Measurements from ENCODE around the gene SPDEF.

The SPDEF gene

DNA sequence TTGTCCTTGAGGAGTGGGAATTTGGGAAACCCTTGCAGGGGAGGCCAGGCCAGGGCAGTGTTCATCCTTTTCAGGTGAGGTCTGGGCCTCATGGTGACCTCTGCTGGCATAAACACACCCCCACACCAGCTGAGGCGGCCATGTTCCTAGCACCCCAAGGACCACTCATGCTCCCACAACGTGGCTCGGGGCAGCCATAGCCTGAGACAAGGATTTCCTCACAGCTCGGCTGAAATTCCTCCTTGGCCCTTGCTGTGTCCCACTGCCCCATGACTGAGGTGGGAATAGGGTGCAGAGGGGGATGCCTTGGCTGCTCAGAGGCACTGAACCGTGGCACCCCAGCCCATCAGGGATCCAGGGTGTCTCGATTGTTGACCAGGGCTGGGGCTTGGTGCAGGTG, 27.3 kb upstream of the SPDEF start:
- no peak for FAIRE-seq

DNA sequence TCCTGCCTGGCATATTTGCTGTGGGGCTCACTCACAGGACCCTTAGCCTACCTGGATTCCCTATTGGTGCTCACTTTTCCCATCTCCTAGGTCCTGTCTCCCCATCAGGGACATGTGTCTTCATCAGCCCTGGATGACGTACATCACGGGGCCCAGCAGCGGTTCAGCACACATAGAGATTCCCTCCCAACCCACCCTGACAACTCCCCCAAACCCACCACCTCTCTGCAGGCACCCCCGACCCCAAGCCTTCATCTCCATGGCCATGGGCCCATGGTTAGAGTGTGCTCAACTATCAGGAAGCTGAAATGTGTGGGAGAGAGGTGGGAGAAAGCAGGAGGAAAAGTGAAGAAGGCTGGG, 25.4 kb upstream of the SPDEF start:
- no peak for FAIRE-seq

DNA sequence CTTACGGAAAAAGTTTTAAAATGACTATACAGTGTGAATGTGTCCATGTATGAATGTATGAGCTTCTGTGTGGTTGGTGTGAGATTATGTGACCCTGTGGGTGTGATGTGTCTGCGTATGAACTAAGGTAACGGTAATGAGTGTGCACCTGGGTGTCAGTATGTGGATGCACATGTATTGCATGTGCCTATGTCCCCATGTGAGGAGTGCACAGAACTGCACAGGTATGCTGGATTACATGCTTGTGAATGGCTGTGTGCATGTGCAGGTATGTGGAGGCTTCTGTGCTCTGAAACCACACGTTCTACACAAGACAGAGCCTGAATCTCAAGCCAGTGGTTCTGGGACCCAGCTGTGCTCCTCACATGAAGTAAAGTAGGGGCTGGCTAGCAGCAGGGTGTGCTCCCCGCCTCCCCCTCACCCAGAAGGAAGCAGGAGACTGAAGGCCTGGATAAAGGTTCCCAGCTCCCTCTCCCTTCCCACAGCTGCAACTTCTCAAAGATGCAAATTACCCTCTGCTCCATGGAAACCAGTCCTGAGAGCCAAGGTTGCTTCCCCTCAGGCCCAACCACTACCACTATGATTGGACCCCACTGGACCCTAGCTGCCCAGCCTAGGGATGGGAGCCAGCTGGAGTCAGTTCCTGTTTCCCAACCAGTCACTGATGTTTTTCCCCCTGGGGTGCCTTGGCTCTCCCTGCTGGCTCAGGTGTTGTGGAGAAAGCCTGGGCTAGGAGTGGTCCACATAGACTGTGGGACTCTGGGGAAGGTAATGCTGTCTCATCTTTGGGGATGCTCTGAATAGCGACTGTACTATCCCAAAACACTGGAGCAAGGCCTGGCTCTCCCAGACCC, 24.8 kb upstream of the SPDEF start:
- no peak for FAIRE-seq

DNA sequence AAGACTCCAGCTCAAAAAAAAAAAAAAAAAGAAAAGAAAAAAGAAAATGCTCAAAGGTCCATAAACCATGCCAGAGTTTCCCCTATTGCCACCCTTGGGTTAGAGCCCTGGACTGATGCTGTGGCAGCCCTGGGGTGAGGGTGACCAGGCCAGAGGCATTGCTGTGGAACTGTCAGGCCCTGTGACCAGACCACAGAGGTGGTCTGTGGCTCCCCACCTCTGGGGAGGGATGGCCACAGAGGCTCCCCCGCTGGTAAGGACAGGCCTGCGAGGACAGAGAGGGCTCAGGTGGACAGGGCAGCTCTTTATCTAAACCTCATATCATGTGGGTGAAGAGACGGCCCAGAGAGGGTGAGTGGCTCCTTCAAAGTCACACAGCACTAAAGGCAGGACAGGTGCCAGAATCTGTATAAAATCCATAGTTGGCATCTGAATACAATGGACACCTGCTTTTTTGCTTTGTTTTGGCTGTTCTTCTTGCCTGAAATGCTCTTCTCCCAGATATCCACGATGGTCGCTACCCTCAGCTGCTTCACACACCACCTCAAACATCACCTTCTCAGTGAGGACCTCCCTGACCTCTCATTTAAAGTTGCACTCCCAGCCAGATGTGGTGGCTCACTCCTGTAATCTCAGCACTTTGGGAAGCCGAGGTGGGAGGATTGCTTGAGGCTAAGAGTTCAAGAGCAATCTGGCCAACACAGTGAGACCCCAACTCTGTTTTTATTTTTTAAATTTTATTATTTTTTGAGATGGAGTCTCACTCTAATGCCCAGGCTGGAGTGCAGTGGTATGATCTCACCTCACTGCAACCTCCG, 22.5 kb upstream of the SPDEF start:
- FAIRE-seq: no peak

DNA sequence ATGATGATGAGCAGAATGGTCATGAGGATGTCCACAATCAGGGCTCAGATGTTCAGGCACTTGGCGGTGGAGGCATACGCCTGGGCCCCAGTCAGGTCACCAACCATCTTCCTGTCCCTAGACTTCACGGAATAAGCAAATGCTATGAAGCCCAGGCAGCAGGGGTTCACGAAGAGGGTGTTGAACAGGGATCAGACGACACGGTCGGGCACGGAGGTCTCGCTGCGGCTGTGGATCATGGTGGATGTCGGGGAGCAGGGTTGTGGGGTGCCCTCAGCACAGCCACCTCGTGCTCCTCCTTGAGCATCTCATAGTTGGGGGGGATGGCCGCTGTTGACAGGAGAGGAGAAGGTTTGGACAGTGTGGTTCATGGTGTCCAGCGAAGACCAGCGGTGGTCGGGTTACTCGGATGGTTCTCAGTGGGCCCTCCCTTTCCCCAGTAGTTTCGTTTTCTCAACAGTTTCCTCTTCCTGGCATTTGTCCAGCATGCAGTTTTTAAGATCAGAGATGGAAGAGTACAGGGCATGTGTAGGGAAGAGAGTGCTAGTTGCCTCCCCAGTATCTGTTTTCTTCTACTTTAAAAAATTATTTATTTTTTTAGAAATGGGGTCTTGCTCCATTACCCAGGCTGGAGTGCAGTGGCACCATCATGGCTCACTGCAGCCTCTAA, 20.3 kb upstream of the SPDEF start:
- FAIRE-seq: no peak

DNA sequence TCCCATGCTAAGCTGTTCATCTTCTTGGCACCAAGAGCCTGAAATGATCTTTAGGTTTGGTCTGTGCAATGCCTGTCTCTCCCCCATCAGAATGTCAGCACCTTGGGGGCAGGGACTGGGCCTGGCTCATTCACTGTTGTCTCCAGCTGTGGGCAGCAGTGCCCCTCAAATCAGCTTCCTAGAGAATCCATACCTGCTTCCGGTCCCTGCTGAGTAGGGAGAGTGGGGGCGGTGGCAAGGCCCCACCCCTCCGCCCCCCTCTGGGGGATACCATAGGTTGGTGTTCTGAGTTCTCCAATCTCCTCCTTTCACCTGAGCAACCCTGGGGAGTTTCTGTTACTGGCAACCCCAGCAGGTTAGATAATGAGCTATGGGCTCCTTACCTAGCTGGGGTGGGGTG, 19.2 kb upstream of the SPDEF start:
- FAIRE-seq: no peak

DNA sequence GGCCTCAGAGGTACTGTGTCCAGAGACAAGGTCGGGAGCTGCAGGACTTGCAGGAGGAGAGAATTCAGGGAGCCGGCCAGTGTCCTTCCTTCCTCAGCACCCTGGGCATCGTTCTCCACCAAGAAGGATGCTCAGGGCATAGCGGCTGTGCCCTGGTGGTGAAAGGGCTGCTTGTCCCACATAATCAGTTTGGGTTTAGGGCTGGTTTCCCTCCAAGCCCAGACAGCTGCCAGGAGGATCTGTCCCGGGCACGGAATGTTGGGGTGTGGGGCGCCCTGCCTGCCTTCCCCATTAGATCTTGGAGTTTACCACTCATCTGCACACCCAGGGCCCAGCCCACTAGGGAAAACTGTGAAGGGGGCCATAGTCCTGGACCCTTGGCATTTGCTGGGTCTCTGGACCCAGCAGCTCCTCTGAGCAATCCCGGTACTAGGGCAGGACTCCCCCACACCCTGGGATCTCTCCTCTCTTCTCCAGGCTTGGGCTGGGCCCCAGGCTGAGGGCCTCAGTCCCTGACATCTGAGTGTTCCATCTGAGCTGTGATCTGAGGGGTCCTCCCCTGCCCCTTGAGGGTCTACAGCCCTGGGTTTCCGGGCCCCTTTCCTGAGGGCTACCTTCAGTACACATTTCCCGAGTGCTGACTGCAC, 18.6 kb upstream of the SPDEF start:
- FAIRE-seq: no peak

DNA sequence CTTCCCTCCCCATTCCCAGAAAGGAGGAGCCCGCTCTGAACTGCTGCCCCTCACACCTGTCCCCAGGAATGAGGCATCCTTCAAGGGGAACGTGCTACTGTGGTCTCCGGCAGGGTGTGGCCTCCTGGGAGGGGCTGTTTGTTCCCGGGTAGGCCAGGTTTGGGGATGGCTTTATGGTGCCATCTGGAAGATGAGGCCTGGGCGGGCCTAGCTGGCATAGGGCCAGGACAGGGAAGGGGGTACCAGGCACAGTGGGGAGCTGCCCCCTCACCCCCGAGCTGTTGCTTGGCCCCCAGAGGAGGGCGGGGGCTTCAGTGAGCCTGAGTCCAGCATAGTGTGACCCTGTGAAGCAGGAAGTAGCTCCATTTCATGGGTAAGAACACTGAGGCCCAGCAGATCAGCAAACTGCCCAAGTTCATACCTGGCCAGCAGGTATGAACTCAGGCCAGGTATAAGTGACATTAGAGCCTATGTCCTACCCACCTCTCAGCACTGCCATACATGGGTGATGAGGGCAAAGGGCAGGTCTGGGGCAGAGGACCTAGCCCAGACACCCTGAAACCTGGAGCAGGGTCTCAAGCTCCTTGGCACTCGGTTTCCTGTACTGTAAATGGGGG, 17.5 kb upstream of the SPDEF start:
- no peak for FAIRE-seq

DNA sequence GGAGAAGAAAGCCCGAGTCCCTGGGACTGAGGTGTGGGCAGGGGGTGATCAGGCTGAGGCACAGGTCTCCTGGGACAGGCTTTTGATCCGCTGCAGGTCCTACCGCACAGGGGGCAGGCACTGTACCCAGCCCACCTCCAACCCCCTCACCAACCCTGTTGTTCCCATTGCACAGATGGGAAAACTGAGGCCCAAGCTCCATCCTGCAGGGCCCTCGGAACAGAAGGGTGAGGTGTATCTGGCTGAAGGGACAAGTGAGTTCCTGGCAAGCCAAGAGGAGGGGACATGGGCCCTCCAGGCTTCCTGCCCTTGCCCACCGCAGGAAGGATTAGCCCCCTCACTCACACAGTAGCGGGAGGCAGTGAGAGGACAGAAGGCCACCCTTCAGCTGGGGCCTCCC, 16.5 kb upstream of the SPDEF start:
- no peak for FAIRE-seq

DNA sequence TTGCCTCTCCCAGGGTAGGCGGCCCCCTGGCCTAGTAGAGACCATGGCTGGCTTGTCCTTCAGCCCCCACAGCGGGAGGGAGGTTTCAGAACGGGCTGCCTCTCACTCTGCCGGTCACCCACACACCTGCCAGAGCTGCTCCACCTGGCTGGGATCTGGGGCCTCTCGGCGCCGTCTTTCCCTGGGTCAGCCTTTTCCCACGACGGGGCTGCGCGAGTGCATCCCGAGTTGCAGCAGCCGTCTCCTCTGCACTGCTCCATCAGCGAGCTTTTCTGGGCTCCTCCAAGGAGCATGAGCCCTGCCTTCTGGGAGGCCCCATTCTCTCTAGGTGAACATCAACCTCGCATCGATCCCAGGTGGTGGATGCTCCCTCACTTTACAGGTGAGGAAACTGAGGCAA, 15.9 kb upstream of the SPDEF start:
- FAIRE-seq: no peak

DNA sequence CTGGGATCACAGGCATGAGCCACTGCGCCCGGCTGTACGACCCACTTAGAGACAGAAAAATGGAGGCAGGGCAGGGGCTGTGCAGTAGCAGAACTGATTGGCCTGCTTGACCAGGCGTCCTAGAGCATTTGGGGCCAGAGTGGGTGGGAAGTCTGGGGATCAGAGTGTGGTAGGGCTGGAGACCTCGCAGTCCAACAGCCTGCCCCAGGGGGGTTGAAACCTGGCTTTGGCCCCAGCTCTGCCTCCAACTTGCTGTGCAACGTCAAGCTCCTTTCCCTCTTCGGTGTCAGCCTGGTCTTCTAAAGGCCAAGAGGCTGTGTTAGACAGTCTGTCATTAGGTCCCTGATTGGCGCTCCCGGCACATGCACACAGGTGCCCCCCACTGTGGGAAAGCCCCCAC, 15.3 kb upstream of the SPDEF start:
- no peak for FAIRE-seq

DNA sequence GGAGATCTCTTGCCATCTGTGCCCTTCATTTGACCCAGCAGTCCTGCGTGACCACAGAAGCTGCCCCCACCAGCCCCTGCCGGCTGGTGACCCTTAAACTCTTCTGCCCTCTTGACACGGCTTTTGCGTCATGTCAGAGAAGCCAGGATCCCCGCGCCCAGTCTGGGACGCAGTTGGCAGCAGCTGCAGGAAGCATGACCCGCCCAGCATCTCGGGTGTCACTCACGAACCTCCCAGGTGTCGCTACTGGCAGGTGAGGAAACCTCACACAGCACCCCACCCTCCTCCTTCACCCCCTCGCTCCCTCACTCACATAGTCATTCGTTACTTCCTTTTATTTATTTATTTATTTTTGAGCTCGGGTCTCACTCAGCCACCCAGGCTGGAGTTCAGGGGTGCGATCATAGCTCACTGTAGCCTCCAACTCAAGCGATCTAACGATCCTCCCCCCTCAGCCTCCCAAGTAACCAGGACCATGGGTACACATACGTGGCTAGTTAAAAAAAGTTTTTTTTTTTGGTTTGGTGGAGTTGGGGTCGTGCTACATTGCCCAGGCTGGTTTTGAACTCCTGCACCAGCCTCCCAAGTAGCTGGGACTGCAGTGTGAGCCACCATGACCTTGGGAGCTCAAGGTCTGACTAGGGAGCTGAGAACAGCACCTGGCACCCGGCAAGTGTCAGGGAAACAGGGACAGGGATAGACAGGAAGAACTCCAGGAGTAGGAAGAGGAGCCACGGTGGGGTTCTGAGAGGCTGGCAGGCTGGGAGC, 14.1 kb upstream of the SPDEF start:
- FAIRE-seq: no peak

DNA sequence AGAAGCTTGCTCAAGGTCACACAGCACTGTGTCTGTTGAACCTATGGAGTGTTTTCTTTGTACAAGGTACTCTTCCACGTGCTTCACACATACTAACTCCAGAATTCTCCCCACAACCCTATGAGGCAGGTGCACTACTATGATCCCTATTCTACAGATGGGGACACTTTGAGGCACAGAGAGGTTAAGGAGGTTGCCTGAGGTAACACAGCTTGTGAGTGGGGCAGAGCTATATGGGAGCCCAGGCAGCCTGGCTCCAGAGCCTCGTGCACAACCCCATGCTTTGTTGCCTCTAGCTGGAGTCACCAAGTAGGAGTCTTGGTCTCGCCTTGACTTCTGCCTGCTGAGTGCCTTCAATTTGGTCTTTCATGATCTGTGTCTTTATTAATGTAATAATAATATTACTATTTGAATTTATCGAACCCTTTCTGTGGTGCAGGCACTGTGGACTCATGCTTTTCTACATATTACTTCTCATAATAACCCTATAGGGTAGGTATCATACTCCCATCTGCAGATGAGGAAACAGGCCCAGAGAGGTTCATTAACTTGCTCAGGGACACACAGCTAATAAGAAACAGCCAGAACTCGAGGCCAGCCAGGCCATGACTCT, 13.3 kb upstream of the SPDEF start:
- FAIRE-seq: no peak

DNA sequence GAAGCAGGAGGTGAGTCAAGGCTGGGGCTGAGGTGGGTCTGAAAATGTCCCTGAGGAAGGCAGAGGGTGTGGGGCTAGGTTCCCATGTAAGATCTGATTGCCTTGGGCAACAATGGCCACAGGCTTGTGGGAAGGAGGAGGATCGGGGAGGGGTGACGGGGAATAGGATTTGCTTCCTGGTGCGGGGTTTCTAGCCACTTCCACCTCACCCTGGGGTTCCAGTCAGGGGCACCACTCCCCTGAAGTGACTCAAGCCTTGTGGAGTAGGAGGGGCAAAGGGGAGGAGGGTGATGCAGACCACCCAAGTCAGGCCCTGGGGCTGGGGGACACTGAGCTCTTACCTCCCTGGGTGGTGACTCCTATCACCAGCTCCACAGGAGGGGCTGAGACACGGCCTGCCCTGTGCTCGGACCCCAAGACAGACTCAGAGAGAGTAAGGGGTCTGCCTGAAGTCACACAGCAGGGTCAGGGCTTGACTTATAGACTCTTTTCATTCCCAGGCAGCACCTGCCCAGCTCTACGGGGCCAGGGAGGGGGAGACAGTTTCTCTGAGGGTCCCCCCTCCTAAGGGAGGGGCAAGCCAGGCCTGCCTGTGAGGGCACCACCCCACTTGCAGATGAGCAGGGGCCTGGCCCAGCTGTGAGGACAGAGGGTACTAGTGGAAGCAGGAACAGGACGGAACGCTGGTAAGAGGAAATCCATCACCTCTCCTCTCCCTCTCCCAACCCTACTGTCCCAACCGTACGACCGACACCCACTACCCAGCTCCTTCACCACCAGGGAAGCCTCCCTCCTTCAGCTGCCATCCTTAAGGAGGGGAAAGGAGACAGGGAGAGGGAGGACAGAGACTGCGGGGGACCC, 12.4 kb upstream of the SPDEF start:
- FAIRE-seq: no peak

DNA sequence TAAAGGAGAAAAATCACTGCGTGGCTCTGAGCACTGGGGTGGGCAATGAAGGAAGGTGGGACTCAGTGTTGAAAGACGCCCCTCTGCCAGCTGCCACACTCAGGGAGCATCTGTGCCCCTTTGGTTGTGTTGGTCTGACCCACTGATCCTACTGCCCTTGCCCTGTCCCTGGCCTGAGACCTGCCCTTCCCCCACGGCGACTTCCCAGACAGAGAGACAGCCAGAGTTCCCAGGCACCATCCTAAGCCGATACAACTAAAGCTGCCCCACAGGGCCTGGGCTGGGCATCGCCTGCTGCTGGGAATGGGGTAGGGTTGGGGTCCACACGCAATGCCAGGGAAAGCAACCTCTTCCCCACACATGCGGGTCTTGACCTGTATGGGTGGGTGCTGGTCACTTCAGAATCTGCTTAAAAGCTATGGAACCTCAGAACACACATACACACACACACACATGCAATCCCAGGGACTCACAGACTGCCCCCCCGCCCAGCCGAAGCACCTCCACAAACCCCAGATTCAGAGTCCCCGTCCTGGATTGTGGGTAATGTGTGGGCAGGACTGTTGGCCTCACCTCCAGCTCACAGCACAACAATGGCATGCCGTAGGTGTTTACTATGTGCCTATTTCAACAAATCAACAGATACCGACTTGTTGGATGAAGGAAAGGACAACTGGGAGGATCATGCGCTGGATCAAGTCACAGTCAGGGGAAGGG, 10.9 kb upstream of the SPDEF start:
- FAIRE-seq: no peak

DNA sequence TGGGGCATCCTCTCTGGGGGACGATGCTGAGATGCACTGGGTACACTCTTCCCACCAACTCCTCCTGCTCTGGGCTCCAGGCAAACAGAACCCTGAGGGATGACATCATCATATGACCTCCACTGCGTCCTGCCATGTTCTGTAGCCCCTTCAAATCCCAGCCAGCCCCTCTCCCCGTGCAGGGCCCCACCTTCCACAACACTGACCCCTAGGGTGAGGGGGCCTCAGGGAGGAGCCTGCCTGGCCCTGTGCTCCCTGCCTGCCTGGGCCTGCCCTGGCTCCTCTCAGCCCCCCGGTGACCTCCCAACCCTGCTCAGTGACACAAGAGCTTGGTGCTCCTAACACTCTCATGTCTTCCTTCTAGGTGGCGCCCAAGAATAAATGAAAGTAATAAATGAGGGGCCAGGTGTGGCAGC, 9.6 kb upstream of the SPDEF start:
- no peak for FAIRE-seq

DNA sequence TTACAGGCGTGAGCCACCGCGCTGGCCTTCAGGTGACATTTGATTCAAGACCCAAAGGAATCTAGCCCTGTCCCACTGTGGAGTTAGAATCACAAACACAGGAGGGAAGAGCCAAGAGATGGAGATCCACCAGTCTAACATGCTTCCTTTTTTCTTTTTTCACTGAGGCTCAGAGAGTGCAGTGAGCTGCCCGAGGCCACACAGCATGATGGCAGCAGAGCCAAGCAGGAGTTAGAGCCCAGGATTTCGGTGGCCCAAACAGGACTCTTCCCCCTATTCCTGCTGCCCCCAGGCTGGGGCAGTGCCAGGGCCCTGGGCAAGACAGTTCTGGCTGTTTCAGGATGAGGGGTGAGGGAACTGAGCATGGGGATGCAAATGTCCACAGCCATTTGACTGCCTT, 8.1 kb upstream of the SPDEF start:
- FAIRE-seq: no peak

DNA sequence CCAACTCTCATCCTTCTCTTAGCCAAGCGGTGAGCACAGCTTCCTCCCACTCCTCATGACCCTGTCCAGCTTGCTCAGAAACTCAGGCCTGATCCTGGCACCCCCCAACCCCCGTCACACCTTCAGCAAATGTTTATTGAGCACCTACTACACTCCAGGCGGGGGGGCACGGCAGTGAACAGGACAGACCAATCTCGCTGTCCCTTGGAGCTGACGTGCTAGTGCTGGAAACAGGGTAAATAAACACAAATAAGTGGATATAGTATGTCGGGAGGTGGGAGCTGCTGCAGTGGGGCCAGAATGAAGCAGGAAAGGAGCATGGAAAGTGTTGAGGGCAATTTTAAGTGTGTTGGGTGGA, 7.4 kb upstream of the SPDEF start:
- FAIRE-seq: no peak

DNA sequence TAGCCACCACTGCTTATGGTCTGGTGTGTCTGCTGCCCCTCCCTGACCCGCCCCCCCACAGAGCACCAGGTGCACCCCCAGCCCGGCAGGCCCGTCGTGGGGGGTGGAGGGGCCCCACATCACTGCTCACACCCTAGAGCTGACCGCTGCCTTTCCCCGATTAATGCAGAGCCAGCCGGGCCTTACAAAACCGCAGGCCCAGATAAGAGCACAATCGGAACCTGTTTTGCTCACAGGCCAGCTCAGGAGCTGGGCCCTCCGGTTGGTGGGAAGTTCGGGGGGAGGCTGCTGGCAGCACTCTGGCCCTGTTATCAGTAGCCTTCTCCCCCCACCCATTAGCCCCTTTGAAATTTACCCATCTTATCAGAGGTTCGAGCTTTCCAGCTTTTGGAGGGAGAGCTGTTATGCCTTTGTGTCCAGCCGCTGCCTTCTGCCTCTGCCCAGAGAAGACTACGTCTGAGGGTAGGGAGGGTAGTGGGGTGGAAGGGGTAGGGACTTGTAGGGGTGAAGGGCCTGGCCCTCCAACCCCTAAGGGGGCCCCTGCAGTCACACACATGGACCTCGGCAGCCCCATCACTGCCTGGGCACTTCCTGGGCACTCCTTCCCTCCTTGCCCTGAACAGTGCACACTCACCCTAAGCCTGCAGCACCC, 6.9 kb upstream of the SPDEF start:
- no peak for FAIRE-seq

Data from endometrium (tissue), 2 donors.